ENCODE measurements around the gene UNC13C.

GRCh38 chr15:53974813-53975212, 3.4 kb upstream of the UNC13C start:
- TF ChIP-seq EZH2phosphoT487 (IDR thresholded peaks at IDR 0.05; ENCODE audit: insufficient read depth, low read depth) (no peak), EZH2 (IDR thresholded peaks at IDR 0.05; ENCODE audit: insufficient read depth, poor library complexity, severe bottlenecking) (no peak)
